ENCODE results near the gene GOT2.

GOT2 gene

DNA sequence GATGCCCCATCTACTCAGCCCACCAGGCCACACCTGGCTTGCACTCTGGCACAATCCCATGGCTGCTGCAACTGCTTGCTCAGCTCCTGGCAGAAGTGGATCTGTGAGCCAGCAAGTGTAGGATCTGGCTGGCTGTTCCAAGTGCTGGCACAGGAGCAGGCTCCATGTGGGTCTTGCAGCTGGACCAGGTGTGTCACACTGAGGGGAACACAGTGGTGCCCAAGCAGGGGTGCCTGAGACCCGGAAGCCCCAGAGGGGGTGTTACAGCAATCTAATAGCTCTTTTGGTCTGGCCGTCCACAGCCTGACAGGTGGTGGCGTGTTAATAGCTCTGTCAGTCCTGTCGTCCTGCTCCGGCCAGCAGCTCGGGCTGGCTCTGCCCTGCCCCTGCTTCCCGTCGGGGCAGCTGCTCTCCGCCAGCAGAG is 19.6 kb upstream of the GOT2 start:
- no peak for TF ChIP-seq ZFX (IDR thresholded peaks at IDR 0.05; ENCODE audit: borderline replicate concordance)
- TF ChIP-seq, protein P1, sequence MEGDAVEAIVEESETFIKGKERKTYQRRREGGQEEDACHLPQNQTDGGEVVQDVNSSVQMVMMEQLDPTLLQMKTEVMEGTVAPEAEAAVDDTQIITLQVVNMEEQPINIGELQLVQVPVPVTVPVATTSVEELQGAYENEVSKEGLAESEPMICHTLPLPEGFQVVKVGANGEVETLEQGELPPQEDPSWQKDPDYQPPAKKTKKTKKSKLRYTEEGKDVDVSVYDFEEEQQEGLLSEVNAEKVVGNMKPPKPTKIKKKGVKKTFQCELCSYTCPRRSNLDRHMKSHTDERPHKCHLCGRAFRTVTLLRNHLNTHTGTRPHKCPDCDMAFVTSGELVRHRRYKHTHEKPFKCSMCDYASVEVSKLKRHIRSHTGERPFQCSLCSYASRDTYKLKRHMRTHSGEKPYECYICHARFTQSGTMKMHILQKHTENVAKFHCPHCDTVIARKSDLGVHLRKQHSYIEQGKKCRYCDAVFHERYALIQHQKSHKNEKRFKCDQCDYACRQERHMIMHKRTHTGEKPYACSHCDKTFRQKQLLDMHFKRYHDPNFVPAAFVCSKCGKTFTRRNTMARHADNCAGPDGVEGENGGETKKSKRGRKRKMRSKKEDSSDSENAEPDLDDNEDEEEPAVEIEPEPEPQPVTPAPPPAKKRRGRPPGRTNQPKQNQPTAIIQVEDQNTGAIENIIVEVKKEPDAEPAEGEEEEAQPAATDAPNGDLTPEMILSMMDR (IDR thresholded peaks at IDR 0.05): no peak
- H3K27ac ChIP-seq: no peak overlapping the region

GRCh38 chr16:58744497-58744896 is 10.4 kb upstream of the GOT2 start:
- TF ChIP-seq ZFX (IDR thresholded peaks at IDR 0.05; ENCODE audit: borderline replicate concordance): no peak
- TF ChIP-seq, protein P1 (IDR thresholded peaks at IDR 0.05): no peak
- no peak overlapping the region for H3K27ac ChIP-seq

DNA sequence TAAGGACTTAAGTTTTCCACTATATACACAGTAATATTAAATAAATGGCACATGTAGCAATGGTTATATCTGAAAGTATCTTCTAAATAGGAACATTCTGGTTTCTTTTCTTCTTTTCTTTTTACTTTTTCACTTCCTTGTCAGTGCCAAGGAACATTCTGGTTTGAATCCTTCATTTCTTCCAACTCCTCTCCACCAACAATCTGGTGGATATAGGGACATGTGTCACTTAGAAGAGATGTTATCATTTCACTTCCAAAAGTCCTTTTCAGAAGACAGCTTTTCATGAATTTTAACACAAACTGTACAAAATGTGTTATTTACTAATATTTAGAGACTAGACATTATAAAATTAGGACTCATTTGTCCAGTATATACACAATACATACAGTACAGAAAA is 7.9 kb upstream of the GOT2 start:
- no peak overlapping the region for H3K27ac ChIP-seq
- no peak for TF ChIP-seq ZFX (IDR thresholded peaks at IDR 0.05; ENCODE audit: borderline replicate concordance)
- TF ChIP-seq, protein P1 (IDR thresholded peaks at IDR 0.05): no peak

GRCh38 chr16:58741166-58741565 is 7.0 kb upstream of the GOT2 start:
- no peak for TF ChIP-seq ZFX (IDR thresholded peaks at IDR 0.05; ENCODE audit: borderline replicate concordance)
- TF ChIP-seq, protein P1 (IDR thresholded peaks at IDR 0.05): no peak
- H3K27ac ChIP-seq: no peak overlapping the region

- TF ChIP-seq ZFX (IDR thresholded peaks at IDR 0.05; ENCODE audit: borderline replicate concordance): no peak
- TF ChIP-seq, protein P1 (IDR thresholded peaks at IDR 0.05): no peak
- H3K27ac ChIP-seq: no peak overlapping the region
Measured at GRCh38 chr16:58738672-58739296, 4.7 kb upstream of the GOT2 start.

DNA sequence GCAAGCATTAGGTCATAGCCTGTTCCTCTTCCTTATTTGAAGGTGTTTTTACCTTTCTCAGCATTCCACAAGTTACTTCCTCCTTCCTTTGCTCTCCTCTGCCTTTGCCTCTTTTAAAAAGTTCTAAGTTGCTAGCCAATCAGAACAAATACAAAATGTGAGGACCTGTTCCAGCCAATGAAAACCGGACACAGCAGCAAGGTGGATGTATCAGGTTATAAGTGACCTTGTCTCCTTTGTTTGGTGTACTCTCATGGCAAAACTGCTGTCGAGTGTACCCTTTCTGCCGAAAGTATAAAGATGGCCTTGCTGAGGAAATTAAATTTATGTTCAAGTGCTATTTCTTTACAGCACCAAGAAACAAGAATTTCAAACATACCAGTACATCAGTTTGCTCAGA is 2.2 kb upstream of the GOT2 start:
- H3K27ac ChIP-seq: peak overlapping the region; percentile 65

- peak overlapping the region; percentile 64 for H3K27ac ChIP-seq
- no peak for TF ChIP-seq ZFX (IDR thresholded peaks at IDR 0.05; ENCODE audit: borderline replicate concordance)
- TF ChIP-seq, protein P1 (IDR thresholded peaks at IDR 0.05): peak; percentile 27
Measured at GRCh38 chr16:58734459-58734787, 307 bp upstream of the GOT2 start.

- H3K27ac ChIP-seq: peak overlapping the region; percentile 64
- no peak for TF ChIP-seq ZFX (IDR thresholded peaks at IDR 0.05; ENCODE audit: borderline replicate concordance)
- TF ChIP-seq, protein P1 (IDR thresholded peaks at IDR 0.05): no peak
Measured at GRCh38 chr16:58733248-58733670, 857 bp downstream of the GOT2 start.
